ENCODE measurements around the gene PTGR1. TPM values are rescaled to one million over a fixed set of nuclear protein-coding genes. Genes with fewer than 3 reads are reported as not detected.

Gene PTGR1
- total RNA-seq, 1 experiment from 2014 or later, result 41.6 TPM

GRCh38 chr9:111601237-111602018 is 2.0 kb upstream of the PTGR1 start:
- CTCF ChIA-PET, result no interaction called here
- H3K27ac Mint-ChIP-seq, result no peak overlapping the region
- no peak for DNase-seq (ENCODE audit: low spot score)
- POLR2A ChIA-PET, result interaction anchor here (3.5 kb wide), 1 partner anchor 30 kb away, joined by 14 read pairs; the partner anchor contains the start of gene DNAJC25
- H3K36me3 Mint-ChIP-seq, result peaks cover 11% of the 10 kb centered on the region
- peaks cover 7% of the 10 kb centered on the region; the same call in 1 of the 2 replicates for H3K9me3 Mint-ChIP-seq
- peaks cover 8% of the 10 kb centered on the region for H3K27me3 Mint-ChIP-seq (ENCODE audit: low read depth)
- ATAC-seq, result no peak
- no peak for TF ChIP-seq FOXJ3 (CRISPR knock-in tag; IDR thresholded peaks at IDR 0.05; ENCODE audit: borderline replicate concordance)
- TF ChIP-seq MXD4 (CRISPR knock-in tag; IDR thresholded peaks at IDR 0.05; ENCODE audit: borderline replicate concordance), result no peak
- no peak for TF ChIP-seq ETV6 (CRISPR knock-in tag; IDR thresholded peaks at IDR 0.05)
- TF ChIP-seq ARID4B (CRISPR knock-in tag; IDR thresholded peaks at IDR 0.05; ENCODE audit: borderline replicate concordance), result no peak
- TF ChIP-seq FOXP4 (CRISPR knock-in tag; IDR thresholded peaks at IDR 0.05), result no peak
- TF ChIP-seq E2F1 (CRISPR knock-in tag; IDR thresholded peaks at IDR 0.05), result no peak
- no peak for TF ChIP-seq ZNF281 (CRISPR knock-in tag; IDR thresholded peaks at IDR 0.05)
- TF ChIP-seq ATF1 (CRISPR knock-in tag; IDR thresholded peaks at IDR 0.05), result no peak
- no peak for TF ChIP-seq MLX (CRISPR knock-in tag; IDR thresholded peaks at IDR 0.05)
- TF ChIP-seq ZNF416 (CRISPR knock-in tag; IDR thresholded peaks at IDR 0.05), result no peak
- TF ChIP-seq ZNF425 (CRISPR knock-in tag; conservative IDR thresholded peaks at IDR 0.05), result no peak
- no peak for TF ChIP-seq GABPB1 (CRISPR knock-in tag; IDR thresholded peaks at IDR 0.05)
- TF ChIP-seq ZNF232 (CRISPR knock-in tag; IDR thresholded peaks at IDR 0.05), result no peak
- H3K4me1 Mint-ChIP-seq, result peaks cover 13% of the 10 kb centered on the region
- peak overlapping the region; percentile 38; the same call in 1 of the 2 replicates for H3K4me3 Mint-ChIP-seq

Measured in WTC11 (cell line).